K562 treated with DMSO at 1 percent for 12 hours (cell line): ENCODE results near the gene OSGEP. TPM values are rescaled to one million over a fixed set of nuclear protein-coding genes. Genes with fewer than 3 reads are reported as not detected.

Experiments
- total RNA-seq: library from RNA; unstranded; fragments of 300-600 nt; gene quantifications from 2 replicates; pipeline ENCODE4 v1.2.3, GENCODE V29; 2022; ENCODE audit not compliant: insufficient read depth

The OSGEP gene
- total RNA-seq: 41.8 and 42.2 TPM in 2 replicates

GRCh38 chr14:20454516-20455354 is at the start of gene OSGEP, which contains the start of gene APEX1:
OSGEP (minus strand) TSS chr14:20454812; CDS start chr14:20454683, 129 bp downstream.
APEX1 (plus strand) TSS chr14:20455226; CDS start chr14:20455646, 420 bp downstream.

GRCh38 chr14:20469242-20469889 is 14.8 kb upstream of the OSGEP start, which contains the start of gene PNP:
PNP (plus strand) TSS chr14:20469406; CDS start chr14:20469525, 119 bp downstream.

GRCh38 chr14:20461225-20462141 is 6.9 kb upstream of the OSGEP start, which contains the start of gene PIP4P1:
PIP4P1 (minus strand) TSS chr14:20461434; CDS start chr14:20461325, 109 bp downstream.

GRCh38 chr14:20435582-20436362 is 18.8 kb downstream of the OSGEP start, which contains the start of gene KLHL33:
KLHL33 (minus strand) TSS chr14:20436166; CDS start chr14:20435811, 355 bp downstream.

GRCh38 chr14:20412876-20413743 is 41.5 kb downstream of the OSGEP start, which contains the start of gene TEP1:
TEP1 (minus strand) TSS chr14:20413501; CDS start chr14:20408439, 5,062 bp downstream.

Other genes with a start within 250 kb of the OSGEP start
- not detected in 2 replicates for gene OR11H6, start 231.1 kb downstream of the OSGEP start, total RNA-seq
- not detected in 2 replicates for gene OR11H7, start 225.8 kb downstream of the OSGEP start, total RNA-seq
- gene OR11H4, start 215.5 kb downstream of the OSGEP start, total RNA-seq: not detected in 2 replicates
- 3.8 and 6.4 TPM in 2 replicates for gene TTC5, start 148.9 kb downstream of the OSGEP start, total RNA-seq
- gene CCNB1IP1, start 121.5 kb downstream of the OSGEP start, total RNA-seq: 88.9 and 90.5 TPM in 2 replicates
- gene PARP2, start 111.2 kb downstream of the OSGEP start, total RNA-seq: 16.7 and 36.5 TPM in 2 replicates
- 6.8 and 28.8 TPM in 2 replicates for gene TEP1, start 41.3 kb downstream of the OSGEP start, total RNA-seq
- gene KLHL33, start 18.6 kb downstream of the OSGEP start, total RNA-seq: 0.10 TPM in 1 of 2 replicates, not detected in the other
- gene APEX1, start 414 bp upstream of the OSGEP start, total RNA-seq: 116 and 133 TPM in 2 replicates
- gene PIP4P1, start 6.6 kb upstream of the OSGEP start, total RNA-seq: 25.8 and 27.5 TPM in 2 replicates
- gene PNP, start 14.6 kb upstream of the OSGEP start, total RNA-seq: 73.6 and 78.8 TPM in 2 replicates
- gene RNASE10, start 50.7 kb upstream of the OSGEP start, total RNA-seq: not detected in 2 replicates
- not detected in 2 replicates for gene RNASE9, start 106.2 kb upstream of the OSGEP start, total RNA-seq
- not detected in 2 replicates for gene RNASE11, start 133.2 kb upstream of the OSGEP start, total RNA-seq
- gene RNASE12, start 136.6 kb upstream of the OSGEP start, total RNA-seq: not detected in 2 replicates
- not detected in 2 replicates for gene OR6S1, start 186.9 kb upstream of the OSGEP start, total RNA-seq
- gene RNASE4, start 229.7 kb upstream of the OSGEP start, total RNA-seq: 1.2 and 1.3 TPM in 2 replicates
- 4.3 TPM in 1 of 2 replicates, not detected in the other for gene ANG, start 234.0 kb upstream of the OSGEP start, total RNA-seq